Ovary (tissue), 9 donors: ENCODE data around the gene STAT5B. TPM values are rescaled to one million over a fixed set of nuclear protein-coding genes. Genes with fewer than 3 reads are reported as not detected.

Experiments used
- DNase-seq, 5 donors: peaks; one replicate each; pipeline ENCODE4 v3.0.0-alpha.2; 2019 to 2020
- H3K27ac ChIP-seq, 2 donors: fragments of 200-600 bp; one replicate each; pipeline versions ENCODE4 v1.5.1 to v1.8.0; 2019 to 2022
- H3K27me3 ChIP-seq: fragments of 200-600 bp; one replicate; pipeline ENCODE4 v1.8.0; 2022
- H3K36me3 ChIP-seq: fragments of 200-600 bp; sonication (generic); one replicate; pipeline ENCODE4 v1.5.1; 2019
- H3K4me1 ChIP-seq: one replicate; pipeline ENCODE4 v1.8.1; 2013; ENCODE audit warnings: mild to moderate bottlenecking, moderate library complexity; ENCODE audit not compliant: insufficient read depth
- H3K4me3 ChIP-seq: fragments of 200-600 bp; sonication (generic); one replicate; pipeline ENCODE4 v1.5.1; 2017
- H3K9me3 ChIP-seq, 2 donors: fragments of 200-600 bp in 1 of 2; sonication (generic) in 1 of 2; one replicate each; pipeline versions ENCODE4 v1.5.1 to v1.8.1; 2013 to 2019; ENCODE audit warnings: mild to moderate bottlenecking in 1 of 2, moderate library complexity in 1 of 2
- EP300 ChIP-seq: sonication (generic); formaldehyde crosslinking; IDR thresholded peaks from one replicate; pipeline ENCODE4 v1.6.1; 2017; ENCODE audit warnings: antibody characterized with exemption
- POLR2A ChIP-seq: fragments of 450-650 bp; IDR thresholded peaks from one replicate; pipeline ENCODE4 v1.6.1; 2017; ENCODE audit warnings: antibody characterized with exemption, mild to moderate bottlenecking, moderate library complexity
- WGBS, 3 donors: extraction: QIAGEN DNeasy Blood & Tissue Kit in 1 of 3; methylation state at CpG; one replicate each; pipeline versions ENCODE4 v1.1.5 to v1.1.7; 2013 to 2017; 5-methylcytosine and 5-hydroxymethylcytosine counted together
- intact Hi-C, 4 donors: fragments of 100-400 bp; cut with DNase I; formaldehyde crosslinking; loops; one replicate each; pipeline versions ENCODE4 v1.11.0 to v1.15.1; 2022 to 2023
- polyA plus RNA-seq, 2 donors: library from polyadenylated mRNA; stranded (reverse); fragments of 200-250 nt in 1 of 2; fragments of 350-450 nt in 1 of 2; fragmentation: Illumina TruSeq in 1 of 2; extraction: RNeasy Lipid Tissue Mini Kit (QIAGEN cat#74804) in 1 of 2; gene quantifications; one replicate each; pipeline ENCODE4 v1.2.3, GENCODE V29; 2013 to 2014
- total RNA-seq, 7 donors: library from RNA; depleted of rRNA in 2 of 7; stranded (reverse); fragments of >200 nt in 2 of 7; fragmentation: NEBNext Ultra II Directional in 3 of 7; extraction: Animal tissue kit (Norgen Biotek cat#: 25700) in 3 of 7; gene quantifications; one replicate each; pipeline versions ENCODE4 v1.1.0 to v1.2.4, GENCODE V29; 2016 to 2023
- TF ChIP-seq, protein P1 (sequence below), 3 donors: fragments of 450-650 bp in 2 of 3; fragments of 200-600 bp in 1 of 3; IDR thresholded peaks; one replicate each; pipeline versions ENCODE4 v1.5.1 to v1.8.0; 2016 to 2022; ENCODE audit warnings: antibody characterized with exemption in 3 of 3, mild to moderate bottlenecking in 1 of 3
- donor health status: DM: no; HTN: no; CAD: no; lungs with moderate emphysema.
- donor health status: DM: no; HTN: no; CAD: no.
- donor health status: Bipolar disorder and iron deficiency.
- donor health status: DM: yes; HTN: yes; CAD: no.
- donor health status: DM: no; HTN: no; CAD: no.
- donor health status: DM: yes; HTN: yes; CAD: no.

STAT5B gene
- total and polyA plus RNA-seq, 9 donors: 66.1 to 176 (median 108) TPM

- intact Hi-C loops: no loop called here
- Histone ChIP-seq H3K4me3 (no peak overlapping the region), H3K9me3 (no peaks in the 10 kb centered on the region), H3K36me3 (no peaks in the 10 kb centered on the region), H3K27me3 (no peaks in the 10 kb centered on the region), H3K4me1 (peaks cover 14% of the 10 kb centered on the region), H3K27ac (no peak overlapping the region)
- DNase-seq: peak; percentile 47 to 72 (median 69)
- WGBS, 3 donors: 9 to 13% (median 10%) methylated on average over 20 of the region's 20 CpGs
- TF ChIP-seq EP300 (no peak), POLR2A (no peak)
- TF ChIP-seq, protein P1, sequence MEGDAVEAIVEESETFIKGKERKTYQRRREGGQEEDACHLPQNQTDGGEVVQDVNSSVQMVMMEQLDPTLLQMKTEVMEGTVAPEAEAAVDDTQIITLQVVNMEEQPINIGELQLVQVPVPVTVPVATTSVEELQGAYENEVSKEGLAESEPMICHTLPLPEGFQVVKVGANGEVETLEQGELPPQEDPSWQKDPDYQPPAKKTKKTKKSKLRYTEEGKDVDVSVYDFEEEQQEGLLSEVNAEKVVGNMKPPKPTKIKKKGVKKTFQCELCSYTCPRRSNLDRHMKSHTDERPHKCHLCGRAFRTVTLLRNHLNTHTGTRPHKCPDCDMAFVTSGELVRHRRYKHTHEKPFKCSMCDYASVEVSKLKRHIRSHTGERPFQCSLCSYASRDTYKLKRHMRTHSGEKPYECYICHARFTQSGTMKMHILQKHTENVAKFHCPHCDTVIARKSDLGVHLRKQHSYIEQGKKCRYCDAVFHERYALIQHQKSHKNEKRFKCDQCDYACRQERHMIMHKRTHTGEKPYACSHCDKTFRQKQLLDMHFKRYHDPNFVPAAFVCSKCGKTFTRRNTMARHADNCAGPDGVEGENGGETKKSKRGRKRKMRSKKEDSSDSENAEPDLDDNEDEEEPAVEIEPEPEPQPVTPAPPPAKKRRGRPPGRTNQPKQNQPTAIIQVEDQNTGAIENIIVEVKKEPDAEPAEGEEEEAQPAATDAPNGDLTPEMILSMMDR (IDR thresholded peaks at IDR 0.05): no peak
Measured at GRCh38 chr17:42179911-42180410, 96.2 kb downstream of the STAT5B start.

DNA sequence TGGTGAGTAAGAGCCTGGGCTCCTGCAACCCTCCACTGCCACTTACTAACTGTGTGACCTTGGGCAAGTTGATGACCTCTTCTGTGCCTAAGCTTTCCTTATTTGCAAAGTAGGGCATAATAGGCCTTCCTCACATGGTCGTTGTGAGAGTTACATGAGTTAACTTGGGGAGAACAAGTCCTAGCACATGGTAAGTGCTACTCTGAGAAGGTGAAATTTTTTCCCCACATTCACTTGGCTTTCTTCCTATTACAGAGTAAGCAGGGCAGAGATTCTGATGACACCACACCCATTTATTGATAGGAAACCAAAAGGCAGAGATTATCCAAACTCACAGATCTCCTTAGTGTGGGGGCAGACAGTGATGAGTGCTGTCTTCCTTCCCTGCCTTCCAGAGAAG is 96.9 kb downstream of the STAT5B start:
- H3K36me3 ChIP-seq: no peaks in the 10 kb centered on the region
- peaks cover 12% of the 10 kb centered on the region for H3K4me1 ChIP-seq
- H3K27me3 ChIP-seq: no peaks in the 10 kb centered on the region
- no peak overlapping the region for H3K27ac ChIP-seq
- H3K9me3 ChIP-seq: no peaks in the 10 kb centered on the region
- no peak overlapping the region for H3K4me3 ChIP-seq
- 28 to 46% (median 37%) methylated on average over 1 of the region's 1 CpG for WGBS, 3 donors
- no peak for DNase-seq
- TF ChIP-seq EP300 (no peak), POLR2A (no peak)
- TF ChIP-seq, protein P1 (IDR thresholded peaks at IDR 0.05): no peak
- intact Hi-C loops: no loop called here

- intact Hi-C loops: no loop called here
- H3K36me3 ChIP-seq: no peaks in the 10 kb centered on the region
- TF ChIP-seq EP300: no peak
- TF ChIP-seq, protein P1 (IDR thresholded peaks at IDR 0.05): no peak
- no peak for TF ChIP-seq POLR2A
Measured at GRCh38 chr17:42178817-42179216, 97.4 kb downstream of the STAT5B start.

GRCh38 chr17:42177684-42178083 is 98.5 kb downstream of the STAT5B start:
- no peak overlapping the region for H3K4me3 ChIP-seq
- no peak for DNase-seq
- intact Hi-C loops: no loop called here
- peaks cover 6% of the 10 kb centered on the region for H3K4me1 ChIP-seq
- H3K36me3 ChIP-seq: no peaks in the 10 kb centered on the region
- TF ChIP-seq POLR2A (no peak), EP300 (no peak)
- H3K27me3 ChIP-seq: no peaks in the 10 kb centered on the region
- no peaks in the 10 kb centered on the region for H3K9me3 ChIP-seq
- WGBS, 3 donors: 84 to 92% (median 88%) methylated on average over 2 of the region's 2 CpGs
- H3K27ac ChIP-seq: no peak overlapping the region

More at GRCh38 chr17:42178817-42179216, 97.4 kb downstream of the STAT5B start:
- Histone ChIP-seq H3K9me3 (no peaks in the 10 kb centered on the region), H3K4me3 (no peak overlapping the region), H3K27ac (no peak overlapping the region), H3K4me1 (peaks cover 9% of the 10 kb centered on the region), H3K27me3 (no peaks in the 10 kb centered on the region)
- DNase-seq: no peak
- 8 to 27% (median 8%) methylated on average over 8 to 14 of the region's 14 CpGs for WGBS, 3 donors

- no peak for DNase-seq
- no peaks in the 10 kb centered on the region for H3K9me3 ChIP-seq
- WGBS, 3 donors: 68 to 76% (median 72%) methylated on average over 14 of the region's 14 CpGs
- no peaks in the 10 kb centered on the region for H3K36me3 ChIP-seq
- TF ChIP-seq EP300: no peak
- TF ChIP-seq, protein P1 (IDR thresholded peaks at IDR 0.05): no peak
- TF ChIP-seq POLR2A: no peak
- no peaks in the 10 kb centered on the region for H3K4me1 ChIP-seq
- H3K27ac ChIP-seq: no peak overlapping the region
- intact Hi-C loops: no loop called here
- no peak overlapping the region for H3K4me3 ChIP-seq
- H3K27me3 ChIP-seq: no peaks in the 10 kb centered on the region
Measured at GRCh38 chr17:42174126-42174783, 101.9 kb downstream of the STAT5B start.
